ENCODE measurements around the gene DOCK9. TPM values are rescaled to one million over a fixed set of nuclear protein-coding genes. Genes with fewer than 3 reads are reported as not detected.

The DOCK9 gene
- total RNA-seq, 1 donor from 2014 or later: 21.0 TPM

GRCh38 chr13:98957731-98958442, 20.0 kb downstream of the DOCK9 start:
- no peak for DNase-seq (ENCODE audit: low spot score in 2 of 2, unreplicated experiment in 2 of 2)
- Mint-ChIP-seq H3K9me3 (no peaks in the 10 kb centered on the region), H3K27ac (no peak overlapping the region), H3K4me1 (peaks cover 2% of the 10 kb centered on the region), H3K36me3 (no peaks in the 10 kb centered on the region), H3K4me3 (no peak overlapping the region), H3K27me3 (ENCODE audit: low read depth) (no peaks in the 10 kb centered on the region)
- TF ChIP-seq CTCF (IDR thresholded peaks at IDR 0.05; ENCODE audit: unreplicated experiment): no peak

DNA sequence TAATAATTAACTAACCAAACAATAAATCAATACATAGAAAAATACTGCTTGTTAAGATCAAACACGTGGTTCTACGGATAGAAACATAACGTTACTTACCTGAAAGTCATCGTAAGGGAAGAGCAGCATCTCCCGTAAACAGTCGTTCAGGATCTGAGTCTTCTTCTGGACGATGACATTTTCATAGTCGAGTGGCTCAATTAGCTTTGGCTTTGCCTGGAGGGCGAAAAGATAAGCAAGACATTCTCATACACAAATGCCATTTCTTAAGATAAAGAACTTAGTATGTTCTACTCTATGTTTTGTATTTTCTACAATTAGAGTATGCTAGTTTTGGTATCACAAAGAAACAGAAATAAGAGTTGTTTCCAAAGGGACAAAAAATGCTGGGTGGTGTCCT, 22.5 kb downstream of the DOCK9 start:
- H3K27ac Mint-ChIP-seq: no peak overlapping the region
- no peaks in the 10 kb centered on the region for H3K36me3 Mint-ChIP-seq
- H3K9me3 Mint-ChIP-seq: no peaks in the 10 kb centered on the region
- TF ChIP-seq CTCF (IDR thresholded peaks at IDR 0.05; ENCODE audit: unreplicated experiment): no peak
- H3K27me3 Mint-ChIP-seq (ENCODE audit: low read depth): no peaks in the 10 kb centered on the region
- H3K4me1 Mint-ChIP-seq: no peaks in the 10 kb centered on the region
- no peak for DNase-seq (ENCODE audit: low spot score in 2 of 2, unreplicated experiment in 2 of 2)
- H3K4me3 Mint-ChIP-seq: no peak overlapping the region

- Mint-ChIP-seq H3K9me3 (no peaks in the 10 kb centered on the region), H3K27me3 (ENCODE audit: low read depth) (no peaks in the 10 kb centered on the region), H3K4me3 (no peak overlapping the region), H3K36me3 (no peaks in the 10 kb centered on the region), H3K4me1 (no peaks in the 10 kb centered on the region), H3K27ac (no peak overlapping the region)
- DNase-seq (ENCODE audit: low spot score in 2 of 2, unreplicated experiment in 2 of 2): no peak
- TF ChIP-seq CTCF (IDR thresholded peaks at IDR 0.05; ENCODE audit: unreplicated experiment): no peak
Observed at GRCh38 chr13:98954313-98954712, 23.6 kb downstream of the DOCK9 start.

DNA sequence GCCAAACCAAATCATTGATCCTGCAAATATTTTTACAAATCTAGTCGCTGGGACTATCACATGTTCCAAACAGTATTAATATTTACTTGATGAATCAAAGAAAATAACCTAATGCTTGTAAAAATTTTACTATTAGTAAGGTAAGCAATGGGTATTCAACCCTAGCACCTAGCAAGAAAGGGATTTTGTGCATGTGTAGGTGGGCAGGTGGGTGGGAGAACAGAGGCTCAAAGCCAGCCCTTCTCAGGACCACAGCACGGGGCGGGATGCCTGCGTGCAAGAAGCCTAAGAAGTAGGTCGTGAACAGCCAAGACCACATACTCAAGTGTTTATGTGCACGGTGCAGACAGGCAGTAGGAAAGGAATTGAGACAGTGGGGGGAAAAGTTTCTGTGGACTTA, 26.6 kb downstream of the DOCK9 start:
- H3K4me1 Mint-ChIP-seq: peaks cover 10% of the 10 kb centered on the region
- H3K27me3 Mint-ChIP-seq (ENCODE audit: low read depth): peaks cover 2% of the 10 kb centered on the region
- no peaks in the 10 kb centered on the region for H3K36me3 Mint-ChIP-seq
- TF ChIP-seq CTCF (IDR thresholded peaks at IDR 0.05; ENCODE audit: unreplicated experiment): no peak
- DNase-seq (ENCODE audit: low spot score in 2 of 2, unreplicated experiment in 2 of 2): no peak
- H3K27ac Mint-ChIP-seq: no peak overlapping the region
- H3K4me3 Mint-ChIP-seq: no peak overlapping the region
- no peaks in the 10 kb centered on the region for H3K9me3 Mint-ChIP-seq

DNA sequence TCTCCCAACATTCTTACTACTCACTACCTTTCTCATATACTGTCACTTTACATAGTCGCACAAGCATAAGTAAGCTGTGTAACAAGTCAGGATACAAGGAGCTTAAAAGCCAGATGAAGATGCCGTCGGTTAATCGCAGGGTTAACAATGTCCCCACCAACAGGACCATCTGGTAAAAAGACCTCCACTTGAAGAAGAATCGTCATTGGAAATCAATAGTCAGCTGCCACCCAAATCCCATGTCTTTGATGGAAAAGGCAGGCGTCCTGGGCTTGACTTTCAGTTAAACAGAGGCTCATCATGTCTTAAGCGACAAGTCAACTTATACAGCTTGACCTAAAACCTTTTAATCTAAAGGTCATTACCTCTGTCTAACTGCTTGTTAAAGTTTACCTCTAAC, 27.2 kb downstream of the DOCK9 start:
- Mint-ChIP-seq H3K36me3 (no peaks in the 10 kb centered on the region), H3K27me3 (ENCODE audit: low read depth) (peaks cover 2% of the 10 kb centered on the region), H3K27ac (no peak overlapping the region), H3K9me3 (no peaks in the 10 kb centered on the region), H3K4me3 (no peak overlapping the region), H3K4me1 (peaks cover 10% of the 10 kb centered on the region)
- no peak for DNase-seq (ENCODE audit: low spot score in 2 of 2, unreplicated experiment in 2 of 2)
- no peak for TF ChIP-seq CTCF (IDR thresholded peaks at IDR 0.05; ENCODE audit: unreplicated experiment)

Measured in mesothelial cell of epicardium (in vitro differentiated cells).